GM19351 (cell line): ENCODE measurements around the gene TTYH3.

Experiments used
- ATAC-seq: cut with Tn5 transposase; IDR thresholded peaks from one replicate; pipeline ENCODE4 v1.9.1; 2021; ENCODE audit warnings: mild to moderate bottlenecking, moderate library complexity; ENCODE audit not compliant: unreplicated experiment

The TTYH3 gene

DNA sequence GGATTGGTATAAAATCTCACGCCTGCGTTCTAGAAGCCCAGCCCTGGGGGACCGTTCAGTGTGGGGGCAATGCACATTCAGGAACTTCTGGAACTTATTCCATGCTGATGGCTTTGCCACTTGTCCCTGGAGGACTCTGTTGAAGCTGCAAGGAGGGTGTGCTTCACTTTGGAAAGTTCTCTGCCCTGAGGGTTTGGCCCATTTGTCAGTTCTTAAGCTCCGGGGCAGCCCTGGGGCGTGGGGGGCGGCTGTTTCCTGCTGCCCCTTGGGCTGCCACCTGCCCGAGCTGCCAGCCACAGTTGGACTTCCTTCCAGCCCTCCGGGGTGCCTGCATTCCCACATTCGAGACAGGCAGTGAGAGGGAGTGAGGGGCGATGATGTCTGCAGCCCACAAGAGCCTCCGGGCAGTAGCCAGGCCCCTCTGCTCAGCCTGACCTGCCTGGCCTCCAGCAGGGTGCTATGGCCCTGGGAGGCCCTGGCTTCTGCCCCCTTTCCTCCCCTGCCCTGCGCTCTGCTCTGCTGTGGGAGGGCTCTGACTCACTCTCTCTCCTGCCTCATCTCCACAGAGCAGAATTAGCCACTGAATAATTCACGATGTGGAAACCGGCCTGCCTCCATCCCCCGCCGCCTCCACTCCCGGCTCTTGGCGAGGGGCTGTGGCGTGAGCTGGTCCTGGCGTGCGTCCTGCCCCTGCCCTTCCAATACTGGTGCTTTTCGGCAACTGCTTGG, 1.9 kb downstream of the TTYH3 start:
- ATAC-seq: no peak

DNA sequence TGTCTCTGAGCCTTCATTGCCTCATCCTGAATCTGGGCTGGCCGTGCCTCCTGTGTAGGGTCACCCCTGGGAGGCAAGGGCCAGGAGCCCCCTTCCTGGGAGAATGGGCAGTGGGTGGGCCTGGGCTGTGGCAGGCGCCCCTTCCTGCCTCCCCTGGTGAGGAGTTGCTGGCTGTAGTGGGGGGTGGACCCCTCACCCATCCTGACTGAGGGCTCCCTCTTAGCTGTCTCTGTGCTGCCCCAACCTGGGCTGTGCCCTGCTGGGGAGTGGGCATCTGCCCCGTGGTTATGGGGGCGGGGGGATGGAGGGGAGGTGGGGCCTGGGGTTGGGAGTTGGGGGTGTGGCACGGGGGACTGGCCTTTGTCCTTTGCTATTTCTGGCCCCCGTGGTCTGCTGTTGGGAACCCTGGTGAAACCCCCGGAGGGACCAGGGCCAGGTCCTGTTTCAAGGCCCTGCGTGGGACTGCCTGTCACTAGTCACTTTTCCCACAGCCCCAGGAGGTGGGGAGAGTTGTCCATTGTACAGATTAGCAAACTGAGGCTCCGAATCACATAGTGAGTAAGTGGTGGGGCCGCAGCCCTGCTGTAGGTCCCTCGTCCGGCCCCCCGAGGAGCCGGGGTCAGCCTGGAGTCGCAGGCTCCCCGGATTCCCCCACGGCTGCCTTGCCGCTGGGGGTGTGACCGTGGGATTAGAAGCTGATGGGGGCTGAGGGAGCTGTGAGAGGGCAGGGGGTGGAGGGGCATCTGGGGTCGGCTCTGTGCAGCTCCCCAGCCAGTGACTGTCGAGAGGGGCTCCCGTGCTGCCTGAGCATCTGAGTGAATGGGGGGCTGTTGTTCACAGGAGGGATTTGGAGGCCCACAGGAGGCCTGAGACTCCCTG, 2.7 kb downstream of the TTYH3 start:
- ATAC-seq: no peak

DNA sequence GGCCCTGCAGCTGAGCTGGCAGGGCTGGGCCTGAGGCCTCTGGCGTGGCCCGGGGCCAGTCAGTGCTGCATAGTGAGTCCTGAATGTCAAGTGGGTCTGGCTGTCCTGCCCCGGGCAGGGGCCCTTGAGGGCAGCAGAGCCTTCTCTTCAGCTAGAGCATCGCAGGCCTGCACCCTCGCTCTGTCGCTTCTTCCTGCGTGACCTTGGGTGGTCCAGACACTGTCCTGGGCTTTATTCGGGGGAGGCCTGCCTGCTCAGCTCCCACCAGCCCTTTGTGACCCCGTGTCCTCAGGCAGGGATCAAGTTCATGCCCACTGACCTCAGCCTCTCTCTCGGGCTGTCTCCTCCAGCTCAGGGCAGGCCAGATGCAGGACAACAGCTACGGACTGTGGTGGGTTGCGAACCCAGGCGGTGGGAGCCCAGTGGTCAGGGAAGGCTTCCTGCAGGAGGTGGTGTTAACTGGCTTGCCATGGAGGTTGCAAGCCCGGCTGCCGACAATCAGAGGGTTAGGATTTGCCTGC, 3.4 kb downstream of the TTYH3 start:
- no peak for ATAC-seq

DNA sequence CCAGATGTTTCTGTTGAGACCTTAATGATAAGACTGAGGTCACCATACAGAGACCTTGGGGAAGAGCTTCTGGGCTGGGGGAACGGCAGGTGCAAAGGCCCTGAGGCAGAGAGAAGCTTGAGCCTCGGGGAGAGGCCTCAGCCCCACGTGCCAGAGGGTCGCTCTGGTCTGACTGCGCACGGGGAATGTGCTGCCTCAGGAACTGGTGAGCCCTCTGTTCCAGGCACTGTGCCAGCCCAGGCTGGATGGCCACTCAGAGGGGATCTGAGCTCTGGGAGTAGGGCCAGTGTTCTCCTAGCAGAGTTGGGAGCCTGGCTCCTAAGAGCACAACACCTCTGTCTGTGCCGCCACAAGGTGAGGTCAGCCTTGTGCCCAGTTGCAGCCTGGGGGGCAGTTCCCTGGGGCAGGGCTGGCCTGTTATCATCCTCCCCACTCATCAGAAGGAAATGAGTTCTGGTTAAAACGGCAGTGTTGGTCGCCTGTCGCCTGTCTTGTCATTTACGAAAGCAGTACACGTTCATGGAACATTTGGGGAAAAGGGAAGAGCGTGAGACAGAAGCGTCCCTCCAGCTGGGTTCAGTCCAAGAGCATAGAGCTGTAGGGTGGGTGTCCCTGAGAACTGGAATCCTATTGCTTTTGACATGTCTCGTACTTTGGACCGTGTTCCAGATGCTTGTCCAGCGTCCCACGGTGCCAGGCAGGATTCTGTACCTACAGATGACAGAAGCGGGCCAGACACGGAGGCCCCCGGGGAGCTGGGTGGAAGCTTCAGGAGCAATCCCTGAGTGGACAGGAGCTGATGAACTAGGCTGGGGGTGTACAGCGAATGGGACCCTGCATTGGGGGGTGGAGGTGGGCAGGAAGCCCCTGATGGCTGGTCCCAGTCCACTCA, 4.3 kb downstream of the TTYH3 start:
- no peak for ATAC-seq

DNA sequence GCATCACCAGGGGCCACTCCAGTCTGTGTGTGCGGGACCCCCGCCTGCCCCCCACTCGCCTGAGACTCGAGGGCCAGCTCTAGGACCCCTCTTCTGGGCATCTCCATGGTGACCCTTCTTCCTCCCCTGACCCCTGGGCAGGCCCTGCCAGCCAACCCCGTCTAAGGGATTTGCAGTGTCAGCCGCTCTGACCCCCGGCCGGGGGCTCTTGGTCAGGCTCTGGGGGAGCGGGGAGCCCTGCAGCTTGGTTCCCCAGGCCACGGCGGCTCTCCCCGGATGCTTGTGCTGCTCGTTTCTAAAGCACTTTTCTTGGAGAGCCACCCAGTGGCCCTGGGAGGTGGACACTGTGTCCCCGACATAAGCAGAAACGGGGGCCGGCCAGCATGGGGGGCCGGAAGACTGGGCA, 5.3 kb downstream of the TTYH3 start:
- no peak for ATAC-seq

DNA sequence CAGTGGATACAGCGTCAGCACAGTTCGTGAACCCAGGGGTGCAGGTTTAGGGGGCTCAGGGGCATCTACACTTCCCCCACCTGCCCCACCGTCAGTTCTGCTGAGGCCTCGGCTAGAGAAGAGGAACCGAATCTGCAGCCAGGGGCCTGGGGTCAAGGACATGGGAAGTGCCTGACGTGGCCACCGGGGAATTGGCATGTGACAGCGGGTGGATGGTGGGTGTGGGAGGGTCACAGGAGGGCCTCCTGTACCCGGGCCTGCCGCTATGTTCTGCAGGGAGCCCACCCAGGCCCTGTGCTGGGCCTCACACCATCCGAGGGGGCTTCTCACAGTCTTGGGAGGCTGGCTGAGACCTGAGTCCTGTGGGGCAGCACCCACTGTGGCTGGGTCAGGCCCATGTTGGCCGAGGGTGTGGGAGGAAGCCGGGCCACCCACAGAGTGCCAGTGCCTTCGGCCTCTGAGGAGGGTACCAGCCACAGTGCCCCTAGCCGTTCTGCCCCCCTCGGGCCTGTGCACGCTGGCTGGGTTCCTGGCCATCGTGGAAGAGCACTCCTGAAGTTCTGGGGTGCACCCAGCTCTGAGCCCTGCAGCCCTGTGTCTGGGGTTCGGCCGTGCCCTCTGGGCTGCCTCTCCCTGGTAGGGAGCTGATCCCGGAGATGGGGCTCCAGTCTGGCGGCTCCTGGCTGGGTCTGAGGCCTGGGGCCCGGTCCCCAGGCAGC, 5.9 kb downstream of the TTYH3 start:
- no peak for ATAC-seq

DNA sequence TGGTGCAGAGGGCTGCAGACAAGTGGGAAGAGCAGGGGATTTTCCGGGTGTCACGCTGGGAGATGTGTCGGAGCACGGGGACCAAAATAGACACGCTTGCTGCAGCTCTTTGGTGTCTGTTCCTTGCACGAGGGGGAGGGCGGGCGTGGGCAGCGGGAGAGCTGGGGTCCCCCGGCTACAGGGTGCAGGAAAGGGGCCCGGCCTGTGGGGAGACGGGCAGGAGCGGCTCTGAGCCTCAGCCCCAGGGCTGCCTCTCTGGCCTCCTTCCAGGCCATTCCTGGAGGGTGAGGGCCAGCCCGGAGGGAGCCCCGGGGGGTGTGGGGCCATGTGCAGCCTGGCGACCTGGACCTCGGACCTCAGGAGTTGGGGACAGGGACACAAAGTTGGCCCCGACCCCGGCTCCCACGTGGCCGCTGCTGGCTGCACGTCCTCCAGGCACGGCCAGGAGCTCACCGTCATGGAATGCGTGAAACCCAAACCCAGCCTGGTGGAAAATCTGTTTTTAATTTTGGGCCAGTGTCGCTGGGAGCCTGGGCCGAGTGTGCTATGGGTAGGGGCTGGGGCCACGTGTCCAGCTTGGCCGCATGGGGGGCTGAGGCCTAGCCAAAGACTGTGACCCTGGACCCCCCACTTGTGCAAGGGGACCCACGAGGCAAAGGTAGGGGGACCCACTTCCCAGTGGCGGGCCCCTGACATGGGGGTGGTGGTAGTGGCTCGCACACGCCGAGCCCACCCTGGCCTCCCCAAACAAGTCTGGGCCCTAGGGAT, 6.6 kb downstream of the TTYH3 start:
- no peak for ATAC-seq

DNA sequence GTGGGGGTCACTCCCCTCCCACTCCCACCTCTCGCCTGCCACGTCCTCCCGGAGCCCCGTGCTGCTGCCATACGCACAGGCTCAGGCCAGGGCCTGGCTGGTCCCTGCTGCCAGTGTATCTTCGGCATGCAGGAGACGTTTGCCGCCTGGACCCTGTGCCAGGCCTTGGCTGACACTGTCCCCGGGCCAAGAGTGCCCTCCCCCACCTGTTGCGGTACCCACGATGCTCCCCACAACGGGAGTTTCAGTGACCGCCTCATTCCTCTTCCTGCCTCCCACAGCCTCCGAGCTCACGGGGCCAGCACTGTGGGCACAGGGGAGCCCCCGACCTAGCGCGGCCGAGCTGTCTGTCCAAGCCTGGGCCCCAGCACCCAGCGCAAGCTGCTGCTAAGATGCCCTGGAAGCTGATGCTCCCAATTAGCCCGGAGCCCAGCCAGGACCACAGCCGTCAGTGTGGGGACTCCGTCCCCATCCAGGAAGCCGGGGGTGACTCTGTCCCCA, 7.4 kb downstream of the TTYH3 start:
- ATAC-seq: no peak

DNA sequence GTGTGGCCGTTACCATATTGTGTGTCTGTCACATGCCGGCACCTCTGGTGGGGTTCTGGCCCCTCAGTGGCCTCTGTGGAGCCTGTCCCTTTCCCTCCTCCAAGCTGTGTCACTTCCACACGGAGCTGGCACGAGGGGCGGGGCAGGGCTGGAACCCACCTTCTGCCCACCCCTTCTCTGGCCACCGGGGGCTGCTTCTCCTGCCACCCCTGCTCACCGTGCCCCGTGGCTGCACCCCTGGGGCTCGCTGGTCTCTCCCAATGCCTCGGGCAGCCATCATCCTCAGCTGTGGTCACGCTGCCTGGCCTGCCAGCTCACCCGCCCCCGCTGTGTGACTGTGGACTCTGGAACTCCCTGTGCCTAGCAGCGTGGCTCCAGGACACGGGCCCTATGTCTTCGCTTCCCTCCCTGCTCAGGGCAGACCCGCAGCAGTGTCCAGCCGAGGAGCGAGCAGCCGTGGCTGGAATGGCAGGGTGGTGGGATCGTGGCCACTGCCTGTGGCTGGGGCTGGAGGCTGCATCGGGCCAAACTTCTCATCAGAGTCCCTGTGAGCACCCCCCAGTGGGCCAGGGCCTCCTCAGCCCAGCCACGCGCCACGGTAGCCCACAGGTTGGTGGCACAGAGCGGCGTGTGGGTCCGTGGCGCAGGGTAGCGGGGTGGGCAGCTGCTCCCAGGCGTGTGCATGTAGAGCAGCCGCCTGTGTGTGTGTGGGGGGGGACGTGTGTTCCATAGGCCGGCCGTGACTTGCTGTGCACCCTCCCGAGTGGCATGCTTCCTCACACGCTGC, 8.1 kb downstream of the TTYH3 start:
- ATAC-seq: no peak

DNA sequence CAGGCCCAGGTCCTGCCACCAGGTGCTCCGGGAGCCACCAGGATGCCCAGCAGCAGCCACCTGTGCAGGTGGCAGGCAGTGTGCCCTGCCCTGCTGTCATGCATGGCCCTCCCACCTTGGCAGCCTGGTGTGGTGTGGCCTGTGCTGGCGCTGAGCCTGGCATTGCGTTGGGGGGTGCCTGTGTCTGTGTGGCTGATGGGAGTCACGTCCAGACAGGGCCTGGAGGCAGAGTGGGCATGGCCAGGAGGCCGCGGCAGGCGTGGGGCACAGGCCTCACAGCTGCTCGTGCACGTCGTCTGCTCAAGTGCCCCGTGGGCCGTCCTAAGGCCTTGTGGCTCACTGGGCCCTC, 8.7 kb downstream of the TTYH3 start:
- no peak for ATAC-seq

DNA sequence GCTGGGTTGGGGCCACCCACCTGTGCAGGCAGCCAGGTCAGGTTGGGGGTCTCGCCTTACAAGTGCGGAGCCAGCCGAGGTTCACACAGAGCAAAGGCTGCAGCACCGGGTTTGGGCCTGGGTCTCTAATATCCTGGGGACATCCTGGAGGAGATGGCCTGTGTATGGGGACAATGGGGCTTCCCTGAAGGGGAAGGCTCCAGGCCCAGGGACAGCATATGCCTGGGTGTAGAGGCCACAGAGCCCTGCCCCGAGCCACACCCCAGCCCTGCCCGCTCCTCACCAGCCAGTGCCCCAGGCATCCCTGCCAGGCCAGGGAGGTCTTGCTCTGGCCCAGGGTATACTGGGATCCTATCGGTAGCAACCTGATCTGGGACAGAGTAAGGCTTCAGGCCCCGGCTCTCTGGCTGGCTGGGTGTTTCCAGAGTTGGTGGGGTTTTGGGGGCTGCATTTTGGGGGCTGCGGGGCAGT, 9.1 kb downstream of the TTYH3 start:
- no peak for ATAC-seq

DNA sequence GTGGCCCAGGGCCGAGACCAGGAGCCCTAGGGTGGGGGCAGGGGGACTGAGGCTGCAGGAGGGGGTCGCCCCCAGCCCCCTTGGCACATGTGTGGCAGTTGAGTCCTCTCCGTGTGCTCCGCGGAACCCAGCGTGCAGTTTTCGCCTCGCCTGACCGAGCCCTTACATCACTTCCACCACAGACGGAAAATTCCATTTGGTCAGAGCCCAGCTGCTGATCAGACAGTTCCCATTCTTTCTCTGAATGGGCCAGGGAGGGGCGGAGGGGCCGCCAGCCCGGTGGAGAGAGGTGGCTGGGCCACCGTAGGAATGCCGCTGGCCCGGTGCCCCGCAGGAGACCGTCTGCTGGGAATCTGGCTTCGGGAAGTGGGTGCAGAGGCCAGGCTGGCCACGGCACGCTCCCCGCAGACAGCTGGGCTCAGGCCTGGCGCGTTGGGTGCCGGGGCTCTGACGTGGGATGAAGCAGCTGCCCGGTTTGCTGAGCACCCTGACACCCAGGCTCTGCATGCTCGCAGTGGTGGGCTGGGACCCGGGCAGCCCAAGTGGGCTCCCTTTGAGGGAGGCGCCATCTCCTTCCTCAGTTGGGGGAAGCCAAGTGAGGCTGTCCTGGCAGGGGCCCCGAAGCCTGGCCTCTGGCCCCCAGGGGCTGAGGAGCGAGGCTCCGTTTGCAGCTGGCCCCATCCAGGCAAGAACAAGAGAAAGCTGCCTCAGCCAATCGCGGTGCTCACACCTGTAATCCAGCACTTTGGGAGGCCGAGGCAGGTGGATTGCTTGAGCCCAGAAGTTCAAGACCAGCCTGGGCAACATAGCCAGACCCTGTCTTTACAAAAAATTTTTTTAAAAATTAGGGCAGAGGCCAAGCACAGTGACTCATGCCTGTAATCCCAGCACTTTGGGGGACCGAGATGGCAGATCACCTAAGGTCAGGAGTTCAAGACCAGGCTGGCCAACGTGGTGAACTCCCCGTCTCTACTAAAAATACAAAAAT, 9.9 kb downstream of the TTYH3 start:
- ATAC-seq: peak; percentile 46

DNA sequence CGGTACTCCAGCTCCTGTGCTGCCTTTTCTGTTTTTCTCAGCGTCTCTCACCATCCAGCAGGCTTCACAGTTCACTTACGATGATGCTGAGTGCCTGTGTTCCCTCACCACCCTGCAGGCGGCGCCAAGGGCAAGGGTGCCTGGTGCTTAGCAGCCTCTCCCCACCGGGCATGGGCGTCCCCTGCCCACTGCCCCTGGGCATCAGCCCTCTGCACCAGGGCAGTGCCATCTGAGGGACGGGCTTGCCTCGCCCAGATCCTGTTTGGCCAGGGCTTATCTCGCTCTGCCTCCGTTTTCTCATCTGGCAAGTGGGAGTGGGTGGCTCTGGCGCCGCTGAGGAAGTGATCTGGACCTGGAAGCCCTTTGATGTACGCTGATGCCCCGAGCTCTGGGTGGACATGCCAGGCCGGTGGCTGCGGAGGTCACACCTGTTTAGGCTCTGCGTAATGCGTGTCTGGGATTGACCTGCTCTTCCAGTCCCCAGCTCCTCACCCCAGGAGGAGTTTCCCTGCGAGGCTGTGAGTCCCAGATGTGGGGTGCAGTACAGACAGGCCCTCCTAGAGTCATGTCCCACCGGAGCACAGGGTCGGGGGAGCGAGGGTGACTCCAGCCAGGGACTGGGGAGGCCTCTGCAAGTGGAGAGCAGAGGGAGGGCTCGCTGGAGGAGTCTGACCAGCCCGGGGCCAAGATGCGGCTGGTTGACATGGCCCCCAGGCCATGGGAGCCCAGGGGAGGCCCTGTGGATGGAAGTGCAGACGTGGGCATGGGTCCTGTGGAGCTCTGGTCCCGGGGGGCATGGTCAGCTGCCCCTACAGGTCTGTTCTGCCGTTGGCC, 11.8 kb downstream of the TTYH3 start:
- no peak for ATAC-seq

DNA sequence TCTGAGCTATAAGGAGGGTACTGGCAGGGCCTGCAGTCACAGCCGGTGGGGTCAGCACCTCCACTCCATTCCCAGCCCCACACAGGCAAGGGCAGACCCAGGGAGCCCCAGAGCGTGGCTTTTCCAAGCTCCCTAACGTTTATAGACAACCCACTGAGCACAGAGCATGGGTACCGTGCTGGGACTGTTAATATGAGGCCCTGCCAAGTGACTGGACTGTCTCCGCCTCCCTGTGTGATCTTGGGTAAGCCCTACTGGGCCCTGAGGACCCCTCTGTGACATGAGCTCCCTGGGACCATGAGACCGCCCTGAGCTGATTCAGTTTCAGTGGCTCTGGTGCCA, 12.4 kb downstream of the TTYH3 start:
- ATAC-seq: no peak

DNA sequence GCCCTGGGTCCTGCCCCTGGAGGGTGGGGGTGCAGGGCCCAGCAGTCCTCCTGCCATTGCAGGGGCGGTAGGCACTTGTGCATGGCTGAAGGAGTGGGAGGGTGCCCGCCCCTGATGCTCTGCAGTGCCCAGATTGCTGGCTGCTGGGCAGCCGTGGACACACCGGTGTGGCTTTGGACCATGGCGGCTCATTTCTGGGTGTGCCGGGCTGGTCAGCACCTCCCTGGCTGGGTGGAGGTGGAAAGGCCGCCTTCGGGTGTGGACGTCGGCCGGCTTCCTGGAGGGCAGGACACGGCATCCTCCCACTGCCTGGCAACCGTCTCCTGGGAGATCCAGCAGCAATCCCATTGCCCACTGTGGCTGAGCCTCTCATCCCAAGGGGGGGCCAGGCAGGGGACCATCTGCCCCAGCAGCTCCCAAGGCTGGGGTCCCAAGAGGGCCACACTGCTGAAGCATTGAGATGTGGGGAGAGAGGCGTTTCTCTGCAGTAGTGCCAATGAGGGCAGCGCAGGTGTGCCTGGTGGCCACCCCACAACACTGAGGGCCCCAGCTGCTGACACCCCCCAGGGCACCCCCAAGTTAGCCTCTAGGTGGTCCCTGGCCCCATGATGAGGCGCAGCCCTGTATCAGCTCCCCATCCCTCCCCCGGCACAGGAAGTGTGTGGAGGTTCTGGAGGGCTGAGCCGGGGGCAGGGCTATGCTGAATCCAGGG, 12.9 kb downstream of the TTYH3 start:
- peak; percentile 36 for ATAC-seq

DNA sequence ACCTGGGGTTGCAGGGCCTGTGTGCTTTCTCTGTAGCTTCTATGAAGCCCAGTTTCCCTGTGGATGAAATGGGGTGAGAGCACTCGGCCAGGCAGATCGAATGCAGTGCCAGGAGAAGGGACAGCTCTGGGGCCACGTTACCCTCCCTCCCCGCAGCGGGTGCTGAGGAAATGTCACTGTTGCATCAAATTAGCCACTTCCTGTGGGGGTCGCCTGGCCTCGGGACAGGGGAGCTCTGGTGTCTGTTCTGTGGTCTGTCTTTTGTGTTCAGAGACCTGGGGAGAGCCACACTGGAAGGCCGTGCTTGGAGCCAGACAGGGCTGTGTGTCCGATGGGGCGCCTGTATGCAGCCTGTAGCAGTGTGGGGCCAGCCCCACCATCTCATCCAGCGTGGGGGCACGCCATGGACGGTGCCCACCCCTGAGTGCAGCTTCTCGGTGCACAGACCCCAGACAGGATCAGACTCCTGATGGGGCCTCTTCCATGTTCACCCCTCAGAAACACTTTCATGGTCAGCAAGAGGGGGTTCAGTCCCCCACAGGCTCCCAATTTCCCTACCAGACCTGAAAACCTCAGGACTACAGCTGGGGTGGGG, 13.6 kb downstream of the TTYH3 start:
- ATAC-seq: peak; percentile 57
